H4 (cell line): ENCODE results near the gene KIF1B. TPM values are rescaled to one million over a fixed set of nuclear protein-coding genes. Genes with fewer than 3 reads are reported as not detected.
A peak's percentile ranks its signal among the peaks of the same experiment; 100 is the strongest.

Source experiments
- DNase-seq: peaks from one replicate; pipeline ENCODE4 v3.0.0-alpha.2; 2015; ENCODE audit warnings: low spot score
- total RNA-seq: library from RNA; depleted of rRNA; stranded (reverse); fragments of >200 nt; shearing (Covaris generic); gene quantifications from 2 replicates; pipeline ENCODE4 v1.2.3, GENCODE V29; 2014; rRNA removed

Gene KIF1B
- total RNA-seq, 1 experiment from 2014 or later = 11.4 TPM

- no peak for DNase-seq
Measured at GRCh38 chr1:10429868-10430215, 219.5 kb downstream of the KIF1B start.

GRCh38 chr1:10430216-10431069 lies 220.1 kb downstream of the KIF1B start, which contains the start of gene CENPS:
Gene CENPS (plus strand): TSS chr1:10430433. CDS start chr1:10430518, 85 bp downstream.
- DNase-seq = peak; percentile 60

Other genes starting within 250 kb of the KIF1B start
- not detected in 2 replicates for gene RBP7, start 213.3 kb upstream of the KIF1B start, total RNA-seq
- 23.6 and 32.4 TPM in 2 replicates for gene UBE4B, start 177.6 kb upstream of the KIF1B start, total RNA-seq
- gene PGD, start 188.5 kb downstream of the KIF1B start, total RNA-seq = 119 and 198 TPM in 2 replicates
- gene CENPS, start 219.9 kb downstream of the KIF1B start, total RNA-seq = 24.5 and 31.4 TPM in 2 replicates
- 0.41 TPM in 1 of 2 replicates, not detected in the other for gene CORT, start 239.5 kb downstream of the KIF1B start, total RNA-seq